Stimulated activated naive CD8-positive, alpha-beta T cell treated with anti-CD3 and anti-CD28 coated beads, Interleukin-15, Interleukin-2, amounts not matched to agents 100 ng/mL and 50 ng/mL, for 24 hours (primary cell): Measurements from ENCODE around the gene EDAR.

ENCODE experiments used
- H3K27ac Mint-ChIP-seq: one replicate; pipeline ENCODE4 v1.8.0; 2021; ENCODE audit warnings: mild to moderate bottlenecking, mixed read lengths
- H3K27me3 Mint-ChIP-seq: one replicate; pipeline ENCODE4 v1.8.0; 2021; ENCODE audit warnings: mixed read lengths
- H3K36me3 Mint-ChIP-seq: one replicate; pipeline ENCODE4 v1.8.0; 2021; ENCODE audit warnings: low read depth, mixed read lengths
- H3K4me1 Mint-ChIP-seq: one replicate; pipeline ENCODE4 v1.8.0; 2021; ENCODE audit warnings: low read depth, mixed read lengths
- H3K4me3 Mint-ChIP-seq: one replicate; pipeline ENCODE4 v1.8.0; 2021; ENCODE audit warnings: mild to moderate bottlenecking, mixed read lengths
- H3K9me3 Mint-ChIP-seq: one replicate; pipeline ENCODE4 v1.8.0; 2021; ENCODE audit warnings: mixed read lengths

The EDAR gene

DNA sequence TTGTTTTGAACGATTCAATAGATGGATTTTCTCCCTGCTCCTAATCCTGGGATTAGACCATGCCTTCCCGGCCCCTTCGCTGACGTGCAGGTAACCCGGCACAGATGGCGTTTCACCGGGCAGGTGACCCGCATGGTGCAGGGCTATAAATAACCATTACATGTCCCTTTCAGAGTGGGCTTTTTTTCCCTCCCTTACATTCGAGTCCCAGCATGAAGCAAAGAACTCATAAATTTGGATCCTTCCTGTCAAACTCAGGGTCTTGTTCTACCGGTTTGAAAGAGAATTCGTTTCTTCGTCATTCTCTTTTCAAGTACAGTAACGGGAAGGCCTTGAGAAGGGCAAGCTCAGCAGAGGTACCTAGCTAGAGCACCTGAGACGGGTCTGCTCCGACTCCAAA is 46.1 kb downstream of the EDAR start:
- H3K9me3 Mint-ChIP-seq = peaks cover 17% of the 10 kb centered on the region
- H3K27ac Mint-ChIP-seq = no peak overlapping the region
- peaks cover 13% of the 10 kb centered on the region for H3K4me1 Mint-ChIP-seq
- no peaks in the 10 kb centered on the region for H3K27me3 Mint-ChIP-seq
- H3K36me3 Mint-ChIP-seq = peaks cover 6% of the 10 kb centered on the region
- H3K4me3 Mint-ChIP-seq = no peak overlapping the region

- Mint-ChIP-seq H3K27me3 (no peaks in the 10 kb centered on the region), H3K4me3 (no peak overlapping the region), H3K36me3 (peaks cover 4% of the 10 kb centered on the region), H3K4me1 (peaks cover 18% of the 10 kb centered on the region), H3K27ac (no peak overlapping the region), H3K9me3 (peaks cover 15% of the 10 kb centered on the region)
These were observed 46.7 kb downstream of the EDAR start for GRCh38 chr2:108942231-108942825.

GRCh38 chr2:108941767-108942166 is 47.3 kb downstream of the EDAR start:
- H3K4me1 Mint-ChIP-seq = peaks cover 20% of the 10 kb centered on the region
- H3K36me3 Mint-ChIP-seq = no peaks in the 10 kb centered on the region
- H3K9me3 Mint-ChIP-seq = peaks cover 10% of the 10 kb centered on the region
- no peaks in the 10 kb centered on the region for H3K27me3 Mint-ChIP-seq
- no peak overlapping the region for H3K27ac Mint-ChIP-seq
- H3K4me3 Mint-ChIP-seq = no peak overlapping the region

- peaks cover 20% of the 10 kb centered on the region for H3K4me1 Mint-ChIP-seq
- no peak overlapping the region for H3K4me3 Mint-ChIP-seq
- H3K36me3 Mint-ChIP-seq = no peaks in the 10 kb centered on the region
- H3K9me3 Mint-ChIP-seq = peaks cover 5% of the 10 kb centered on the region
- no peaks in the 10 kb centered on the region for H3K27me3 Mint-ChIP-seq
- H3K27ac Mint-ChIP-seq = no peak overlapping the region
These were observed 47.8 kb downstream of the EDAR start for GRCh38 chr2:108941161-108941665.

- Mint-ChIP-seq H3K36me3 (no peaks in the 10 kb centered on the region), H3K4me3 (no peak overlapping the region), H3K27ac (no peak overlapping the region), H3K9me3 (no peaks in the 10 kb centered on the region), H3K27me3 (no peaks in the 10 kb centered on the region), H3K4me1 (peaks cover 20% of the 10 kb centered on the region)
These were observed 48.9 kb downstream of the EDAR start for GRCh38 chr2:108940156-108940555.

DNA sequence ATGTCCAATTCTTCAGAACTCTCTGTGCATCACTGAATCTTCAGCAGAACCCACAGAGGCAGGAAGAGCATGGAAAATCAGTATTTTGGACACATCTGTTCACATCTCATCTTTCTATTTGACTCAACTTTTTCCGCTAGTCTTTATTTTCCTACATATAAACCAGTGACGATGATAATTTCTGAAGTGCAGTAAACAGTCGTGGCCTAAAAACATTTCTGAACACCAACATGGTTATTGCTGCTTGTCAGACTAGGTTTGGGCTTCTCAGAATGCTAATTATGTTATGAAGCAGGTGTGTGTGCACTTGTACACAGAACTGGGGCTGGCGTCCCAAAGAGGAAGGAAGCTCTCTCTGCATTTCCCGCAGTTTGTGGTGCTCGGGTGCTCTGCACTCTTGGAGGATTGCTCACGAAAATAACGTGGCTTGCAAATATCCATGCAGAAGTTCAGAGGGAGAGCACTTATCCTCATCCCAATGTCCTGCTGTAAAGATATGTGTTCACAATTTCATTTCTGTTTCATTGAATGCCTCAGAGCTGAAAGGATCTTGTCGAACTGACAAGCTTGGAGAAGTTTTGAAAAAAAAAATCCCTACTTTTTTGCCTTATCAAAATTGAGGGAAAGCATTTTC is 50.8 kb downstream of the EDAR start:
- Mint-ChIP-seq H3K9me3 (no peaks in the 10 kb centered on the region), H3K27ac (peak overlapping the region; percentile 28), H3K4me1 (peaks cover 20% of the 10 kb centered on the region), H3K4me3 (peak overlapping the region; percentile 38), H3K36me3 (no peaks in the 10 kb centered on the region), H3K27me3 (no peaks in the 10 kb centered on the region)

GRCh38 chr2:108937367-108938017 is 51.5 kb downstream of the EDAR start:
- Mint-ChIP-seq H3K4me3 (no peak overlapping the region), H3K27me3 (no peaks in the 10 kb centered on the region), H3K27ac (peak overlapping the region; percentile 7), H3K36me3 (no peaks in the 10 kb centered on the region), H3K9me3 (no peaks in the 10 kb centered on the region), H3K4me1 (peaks cover 20% of the 10 kb centered on the region)

- Mint-ChIP-seq H3K27me3 (no peaks in the 10 kb centered on the region), H3K4me1 (peaks cover 20% of the 10 kb centered on the region), H3K27ac (no peak overlapping the region), H3K4me3 (no peak overlapping the region), H3K9me3 (no peaks in the 10 kb centered on the region), H3K36me3 (no peaks in the 10 kb centered on the region)
These were observed 52.2 kb downstream of the EDAR start for GRCh38 chr2:108936866-108937265.

DNA sequence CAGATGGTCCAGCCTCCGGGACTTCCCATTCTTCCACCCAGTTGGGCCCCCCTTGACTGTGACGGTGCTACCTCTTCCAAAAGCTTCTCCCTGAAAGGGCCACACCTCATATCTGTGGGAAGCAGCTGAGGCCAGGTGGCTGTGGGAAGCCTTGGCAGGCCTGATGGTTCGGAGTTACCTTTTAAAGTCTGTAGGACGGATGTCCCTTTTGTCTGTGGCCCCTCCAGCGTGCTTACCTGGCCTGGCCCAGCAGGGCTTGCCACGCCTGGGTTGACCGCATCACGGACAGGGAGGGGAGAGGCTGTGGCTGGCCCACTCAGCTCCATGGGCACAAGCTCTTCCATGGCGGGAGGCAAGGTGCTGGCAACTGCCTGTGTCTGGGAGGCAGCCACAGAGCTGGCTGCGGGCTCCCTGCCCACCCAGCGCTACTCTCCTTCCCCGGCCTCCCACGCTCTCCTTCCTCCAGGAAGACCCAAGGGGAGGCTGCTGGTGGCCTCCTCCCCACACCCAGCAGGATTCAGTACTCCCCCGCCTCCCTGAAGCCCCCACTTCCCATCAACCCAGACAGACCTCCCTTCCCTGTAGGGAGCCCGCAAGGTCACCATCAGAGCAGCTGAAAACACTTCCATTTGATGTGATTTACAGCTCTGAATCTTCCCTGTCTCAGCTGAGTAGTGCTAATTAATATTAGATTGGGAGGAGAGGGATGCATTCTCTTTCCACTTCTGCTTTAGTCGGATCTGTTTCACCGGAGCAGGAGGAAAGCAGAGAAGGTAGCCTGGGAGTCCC is 52.8 kb downstream of the EDAR start:
- no peaks in the 10 kb centered on the region for H3K9me3 Mint-ChIP-seq
- H3K4me1 Mint-ChIP-seq = peaks cover 20% of the 10 kb centered on the region
- H3K4me3 Mint-ChIP-seq = no peak overlapping the region
- no peak overlapping the region for H3K27ac Mint-ChIP-seq
- no peaks in the 10 kb centered on the region for H3K27me3 Mint-ChIP-seq
- no peaks in the 10 kb centered on the region for H3K36me3 Mint-ChIP-seq

- peaks cover 20% of the 10 kb centered on the region for H3K4me1 Mint-ChIP-seq
- no peak overlapping the region for H3K4me3 Mint-ChIP-seq
- no peaks in the 10 kb centered on the region for H3K36me3 Mint-ChIP-seq
- no peaks in the 10 kb centered on the region for H3K9me3 Mint-ChIP-seq
- no peaks in the 10 kb centered on the region for H3K27me3 Mint-ChIP-seq
- peak overlapping the region; percentile 14 for H3K27ac Mint-ChIP-seq
These were observed 53.7 kb downstream of the EDAR start for GRCh38 chr2:108935271-108935741.

DNA sequence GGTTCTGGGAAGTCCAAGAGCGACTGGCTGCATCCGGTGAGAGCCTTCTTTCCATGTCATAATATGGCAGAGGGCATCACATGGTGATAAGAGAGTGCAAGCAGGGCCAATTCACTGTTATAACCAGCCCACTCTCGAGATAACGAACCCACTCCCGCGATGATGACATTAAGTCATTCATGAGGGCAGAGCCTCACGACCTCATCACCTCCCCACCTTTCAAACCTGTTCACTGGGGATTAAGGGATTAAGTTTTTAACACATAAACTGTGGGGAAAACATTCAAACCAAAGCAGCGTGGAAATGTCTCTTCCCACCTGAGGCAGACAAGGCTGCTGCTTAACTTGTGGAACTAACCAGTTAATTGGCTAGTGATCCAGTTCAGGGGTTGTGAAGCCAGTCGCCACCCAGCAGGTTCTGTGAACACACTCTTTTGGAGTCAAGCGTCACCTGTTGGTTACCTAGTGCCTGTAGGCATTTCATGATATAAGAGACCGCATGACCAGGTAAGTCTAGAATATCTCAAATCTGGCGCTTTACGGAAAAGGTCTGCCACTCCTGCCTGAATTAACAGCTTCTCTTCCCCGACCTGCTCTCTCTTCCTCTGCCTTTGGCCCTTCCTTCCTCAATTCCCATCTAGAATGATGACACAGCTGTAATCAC is 54.3 kb downstream of the EDAR start:
- Mint-ChIP-seq H3K36me3 (no peaks in the 10 kb centered on the region), H3K4me1 (peaks cover 20% of the 10 kb centered on the region), H3K9me3 (no peaks in the 10 kb centered on the region), H3K27me3 (no peaks in the 10 kb centered on the region), H3K4me3 (no peak overlapping the region), H3K27ac (peak overlapping the region; percentile 14)

DNA sequence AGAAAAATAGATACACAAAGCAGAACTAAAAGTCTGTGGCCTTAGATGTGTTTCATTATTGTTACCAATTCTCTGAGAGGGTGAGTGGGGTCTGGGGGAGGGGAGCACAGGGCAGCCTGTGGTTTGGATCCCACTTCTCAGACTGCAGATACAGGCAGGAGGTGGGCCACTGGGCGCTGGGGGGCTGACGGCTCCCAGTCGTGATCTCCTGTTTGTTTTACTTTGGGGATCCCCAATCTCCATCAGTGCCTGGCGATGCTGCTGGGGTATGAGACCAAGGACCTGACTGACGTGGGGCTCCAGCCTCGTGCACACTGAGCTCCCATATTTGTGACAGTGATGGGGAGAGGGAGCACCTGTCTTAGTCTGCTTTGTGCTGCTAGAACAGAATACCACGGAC is 54.9 kb downstream of the EDAR start:
- no peaks in the 10 kb centered on the region for H3K36me3 Mint-ChIP-seq
- H3K9me3 Mint-ChIP-seq = no peaks in the 10 kb centered on the region
- H3K4me1 Mint-ChIP-seq = peaks cover 19% of the 10 kb centered on the region
- no peak overlapping the region for H3K4me3 Mint-ChIP-seq
- no peak overlapping the region for H3K27ac Mint-ChIP-seq
- no peaks in the 10 kb centered on the region for H3K27me3 Mint-ChIP-seq

- Mint-ChIP-seq H3K4me1 (peaks cover 15% of the 10 kb centered on the region), H3K27ac (no peak overlapping the region), H3K36me3 (no peaks in the 10 kb centered on the region), H3K27me3 (no peaks in the 10 kb centered on the region), H3K9me3 (no peaks in the 10 kb centered on the region), H3K4me3 (no peak overlapping the region)
These were observed 55.3 kb downstream of the EDAR start for GRCh38 chr2:108933691-108934117.

GRCh38 chr2:108932736-108933332 is 56.2 kb downstream of the EDAR start:
- Mint-ChIP-seq H3K36me3 (no peaks in the 10 kb centered on the region), H3K4me3 (no peak overlapping the region), H3K27ac (no peak overlapping the region), H3K4me1 (peaks cover 7% of the 10 kb centered on the region), H3K27me3 (no peaks in the 10 kb centered on the region), H3K9me3 (no peaks in the 10 kb centered on the region)
